HepG2 (cell line): ENCODE measurements around the gene CRNKL1. TPM values are rescaled to one million over a fixed set of nuclear protein-coding genes. Genes with fewer than 3 reads are reported as not detected.

Experiments used
- CREM ChIP-seq, 2 experiments: sonication (generic) in 1 of 2; formaldehyde crosslinking in 1 of 2; IDR thresholded peaks; 2 replicates each; pipeline versions ENCODE4 v1.4.0 to v1.6.1; 2016 to 2020; ENCODE audit warnings: antibody characterized with exemption in 1 of 2, mild to moderate bottlenecking in 1 of 2, missing genetic modification reagents in 1 of 2
- MTF1 ChIP-seq: sonication (generic); formaldehyde crosslinking; IDR thresholded peaks from 2 replicates; pipeline ENCODE4 v1.5.0; 2020; ENCODE audit warnings: missing genetic modification reagents
- NFYB ChIP-seq: sonication (generic); formaldehyde crosslinking; IDR thresholded peaks from 2 replicates; pipeline ENCODE4 v1.4.0; 2020; ENCODE audit warnings: missing genetic modification reagents
- NR2F1 ChIP-seq, 2 experiments: fragments of 450-650 bp in 1 of 2; formaldehyde crosslinking in 1 of 2; IDR thresholded peaks; 2 replicates each; pipeline versions ENCODE4 v1.5.0 to v1.6.1; 2016 to 2020; ENCODE audit warnings: mild to moderate bottlenecking in 1 of 2, missing compliant biosample characterization in 1 of 2, missing genetic modification reagents in 1 of 2, moderate library complexity in 1 of 2
- ZNF550 ChIP-seq: sonication (generic); formaldehyde crosslinking; IDR thresholded peaks from 2 replicates; pipeline ENCODE4 v1.4.0; 2020; ENCODE audit warnings: mild to moderate bottlenecking, missing genetic modification reagents, borderline replicate concordance
- ZNF619 ChIP-seq: sonication (generic); formaldehyde crosslinking; IDR thresholded peaks from 2 replicates; pipeline ENCODE4 v1.4.0; 2020; ENCODE audit warnings: mild to moderate bottlenecking, missing genetic modification reagents
- ZNF672 ChIP-seq: sonication (generic); formaldehyde crosslinking; IDR thresholded peaks from 2 replicates; pipeline ENCODE4 v1.8.1; 2022; ENCODE audit warnings: missing genetic modification reagents
- ZNF777 ChIP-seq: sonication (generic); formaldehyde crosslinking; IDR thresholded peaks from 2 replicates; pipeline ENCODE4 v1.4.0; 2020; ENCODE audit warnings: missing genetic modification reagents
- polyA plus RNA-seq, 8 experiments: library from polyadenylated mRNA; depleted of rRNA in 3 of 8; stranded (reverse) in 7 of 8; unstranded in 1 of 8; fragments of >200 nt; fragmentation: Illumina TruSeq in 4 of 8; extraction: Trizol in 4 of 8; gene quantifications; 2 replicates each; pipeline versions ENCODE4 v1.2.1 to v1.2.3, GENCODE V29; 2011 to 2016; ENCODE audit warnings: low read depth in 4 of 8, missing spikeins in 1 of 8, mixed read lengths in 1 of 8; ENCODE audit not compliant: insufficient read depth in 1 of 8
- total RNA-seq, 5 experiments: library from RNA; depleted of rRNA; stranded (reverse); fragments of >200 nt; fragmentation: Illumina TruSeq; extraction: Trizol; gene quantifications; 2 replicates each; pipeline ENCODE4 v1.2.3, GENCODE V29; 2016; ENCODE audit warnings: low read depth in 1 of 5
- TF ChIP-seq, protein P1 (sequence below): sonication (generic); formaldehyde crosslinking; IDR thresholded peaks from 2 replicates; pipeline ENCODE4 v1.4.0; 2020; ENCODE audit warnings: mild to moderate bottlenecking, missing genetic modification reagents
- TF ChIP-seq, protein P2 (sequence below): sonication (generic); formaldehyde crosslinking; conservative IDR thresholded peaks from 2 replicates; pipeline ENCODE4 v1.4.0; 2020; ENCODE audit warnings: missing genetic modification reagents
- TF ChIP-seq, protein P3 (sequence below): sonication (generic); formaldehyde crosslinking; IDR thresholded peaks from 2 replicates; pipeline ENCODE4 v1.8.0; 2022; ENCODE audit warnings: mild to moderate bottlenecking, missing genetic modification reagents, moderate library complexity
- TF ChIP-seq, protein P4 (sequence below): sonication (generic); formaldehyde crosslinking; IDR thresholded peaks from 2 replicates; pipeline ENCODE4 v1.4.0; 2020; ENCODE audit warnings: mild to moderate bottlenecking, missing genetic modification reagents
- TF ChIP-seq, protein P5 (sequence below): sonication (generic); formaldehyde crosslinking; IDR thresholded peaks from 2 replicates; pipeline ENCODE4 v1.4.0; 2020; ENCODE audit warnings: mild to moderate bottlenecking, missing genetic modification reagents

CRNKL1 gene
- total and polyA plus RNA-seq, 2 of the 13 experiments (the other 11 are each of a cell fraction or from before 2014, with no cell fraction given) = 12.3 to 64.5 TPM

DNA sequence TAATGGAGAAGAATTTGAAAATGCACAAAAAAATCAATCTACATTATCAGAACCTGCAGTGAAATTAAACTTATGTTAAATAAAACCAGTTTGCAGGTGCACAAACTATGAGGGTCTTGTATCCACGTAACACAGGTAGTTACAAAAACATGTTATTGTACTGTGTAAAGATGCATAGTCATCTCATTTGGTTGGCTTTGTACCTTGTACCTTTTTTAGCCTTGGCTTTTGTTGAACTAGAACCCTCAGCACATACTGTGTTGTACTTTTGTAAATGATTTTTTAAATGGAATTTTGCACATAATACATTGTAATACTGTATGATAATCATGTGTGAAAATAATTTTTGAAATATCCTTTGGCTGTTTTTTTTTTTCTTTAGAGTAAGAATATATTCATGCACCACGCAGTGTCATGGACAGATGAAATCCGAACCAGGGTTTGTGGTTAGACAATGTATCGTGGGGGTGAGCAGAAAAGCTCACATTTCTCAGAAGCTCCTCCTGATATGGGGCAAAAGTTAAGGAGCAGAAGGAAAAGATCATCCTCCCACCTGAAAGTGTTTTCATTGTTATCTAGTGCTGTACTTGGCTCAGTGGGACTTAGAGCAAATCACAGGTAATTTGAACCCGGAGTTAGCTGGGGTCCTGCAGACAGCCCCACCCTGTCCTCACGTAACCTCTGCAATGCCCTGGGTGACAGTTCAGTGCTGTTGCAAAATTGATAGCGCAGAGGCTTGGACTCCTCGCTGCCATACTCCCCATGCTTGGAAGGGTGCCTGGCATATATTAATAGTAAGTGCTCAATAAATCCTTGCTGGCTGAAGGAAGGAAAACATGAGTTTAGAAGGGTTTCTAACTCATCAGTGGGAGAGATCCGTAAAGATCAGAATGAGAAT lies 49.9 kb downstream of the CRNKL1 start (continued):
- TF ChIP-seq ZNF550 = no peak
- no peak for TF ChIP-seq NFYB (CRISPR knock-in tag)
- TF ChIP-seq MTF1 (CRISPR knock-in tag) = no peak
- TF ChIP-seq, protein P1, sequence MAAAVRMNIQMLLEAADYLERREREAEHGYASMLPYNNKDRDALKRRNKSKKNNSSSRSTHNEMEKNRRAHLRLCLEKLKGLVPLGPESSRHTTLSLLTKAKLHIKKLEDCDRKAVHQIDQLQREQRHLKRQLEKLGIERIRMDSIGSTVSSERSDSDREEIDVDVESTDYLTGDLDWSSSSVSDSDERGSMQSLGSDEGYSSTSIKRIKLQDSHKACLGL (CRISPR knock-in tag) = no peak
- TF ChIP-seq ZNF777 (CRISPR knock-in tag) = no peak
- TF ChIP-seq CREM (IDR thresholded peaks at IDR 0.05) = peak; percentile 68
- no peak for TF ChIP-seq CREM (CRISPR knock-in tag; IDR thresholded peaks at IDR 0.05)
- TF ChIP-seq, protein P2, sequence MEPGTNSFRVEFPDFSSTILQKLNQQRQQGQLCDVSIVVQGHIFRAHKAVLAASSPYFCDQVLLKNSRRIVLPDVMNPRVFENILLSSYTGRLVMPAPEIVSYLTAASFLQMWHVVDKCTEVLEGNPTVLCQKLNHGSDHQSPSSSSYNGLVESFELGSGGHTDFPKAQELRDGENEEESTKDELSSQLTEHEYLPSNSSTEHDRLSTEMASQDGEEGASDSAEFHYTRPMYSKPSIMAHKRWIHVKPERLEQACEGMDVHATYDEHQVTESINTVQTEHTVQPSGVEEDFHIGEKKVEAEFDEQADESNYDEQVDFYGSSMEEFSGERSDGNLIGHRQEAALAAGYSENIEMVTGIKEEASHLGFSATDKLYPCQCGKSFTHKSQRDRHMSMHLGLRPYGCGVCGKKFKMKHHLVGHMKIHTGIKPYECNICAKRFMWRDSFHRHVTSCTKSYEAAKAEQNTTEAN (CRISPR knock-in tag) = no peak
- TF ChIP-seq, protein P3, sequence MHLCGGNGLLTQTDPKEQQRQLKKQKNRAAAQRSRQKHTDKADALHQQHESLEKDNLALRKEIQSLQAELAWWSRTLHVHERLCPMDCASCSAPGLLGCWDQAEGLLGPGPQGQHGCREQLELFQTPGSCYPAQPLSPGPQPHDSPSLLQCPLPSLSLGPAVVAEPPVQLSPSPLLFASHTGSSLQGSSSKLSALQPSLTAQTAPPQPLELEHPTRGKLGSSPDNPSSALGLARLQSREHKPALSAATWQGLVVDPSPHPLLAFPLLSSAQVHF (CRISPR knock-in tag) = no peak
- TF ChIP-seq ZNF672 (CRISPR knock-in tag) = no peak
- peak; percentile 39 to 49; a peak in 2 of 4 replicates for TF ChIP-seq NR2F1 (CRISPR knock-in tag; IDR thresholded peaks at IDR 0.05)
- TF ChIP-seq, protein P4, sequence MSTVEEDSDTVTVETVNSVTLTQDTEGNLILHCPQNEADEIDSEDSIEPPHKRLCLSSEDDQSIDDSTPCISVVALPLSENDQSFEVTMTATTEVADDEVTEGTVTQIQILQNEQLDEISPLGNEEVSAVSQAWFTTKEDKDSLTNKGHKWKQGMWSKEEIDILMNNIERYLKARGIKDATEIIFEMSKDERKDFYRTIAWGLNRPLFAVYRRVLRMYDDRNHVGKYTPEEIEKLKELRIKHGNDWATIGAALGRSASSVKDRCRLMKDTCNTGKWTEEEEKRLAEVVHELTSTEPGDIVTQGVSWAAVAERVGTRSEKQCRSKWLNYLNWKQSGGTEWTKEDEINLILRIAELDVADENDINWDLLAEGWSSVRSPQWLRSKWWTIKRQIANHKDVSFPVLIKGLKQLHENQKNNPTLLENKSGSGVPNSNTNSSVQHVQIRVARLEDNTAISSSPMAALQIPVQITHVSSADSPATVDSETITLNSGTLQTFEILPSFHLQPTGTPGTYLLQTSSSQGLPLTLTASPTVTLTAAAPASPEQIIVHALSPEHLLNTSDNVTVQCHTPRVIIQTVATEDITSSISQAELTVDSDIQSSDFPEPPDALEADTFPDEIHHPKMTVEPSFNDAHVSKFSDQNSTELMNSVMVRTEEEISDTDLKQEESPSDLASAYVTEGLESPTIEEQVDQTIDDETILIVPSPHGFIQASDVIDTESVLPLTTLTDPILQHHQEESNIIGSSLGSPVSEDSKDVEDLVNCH (CRISPR knock-in tag) = no peak
- TF ChIP-seq ZNF619 (CRISPR knock-in tag) = no peak
- TF ChIP-seq, protein P5, sequence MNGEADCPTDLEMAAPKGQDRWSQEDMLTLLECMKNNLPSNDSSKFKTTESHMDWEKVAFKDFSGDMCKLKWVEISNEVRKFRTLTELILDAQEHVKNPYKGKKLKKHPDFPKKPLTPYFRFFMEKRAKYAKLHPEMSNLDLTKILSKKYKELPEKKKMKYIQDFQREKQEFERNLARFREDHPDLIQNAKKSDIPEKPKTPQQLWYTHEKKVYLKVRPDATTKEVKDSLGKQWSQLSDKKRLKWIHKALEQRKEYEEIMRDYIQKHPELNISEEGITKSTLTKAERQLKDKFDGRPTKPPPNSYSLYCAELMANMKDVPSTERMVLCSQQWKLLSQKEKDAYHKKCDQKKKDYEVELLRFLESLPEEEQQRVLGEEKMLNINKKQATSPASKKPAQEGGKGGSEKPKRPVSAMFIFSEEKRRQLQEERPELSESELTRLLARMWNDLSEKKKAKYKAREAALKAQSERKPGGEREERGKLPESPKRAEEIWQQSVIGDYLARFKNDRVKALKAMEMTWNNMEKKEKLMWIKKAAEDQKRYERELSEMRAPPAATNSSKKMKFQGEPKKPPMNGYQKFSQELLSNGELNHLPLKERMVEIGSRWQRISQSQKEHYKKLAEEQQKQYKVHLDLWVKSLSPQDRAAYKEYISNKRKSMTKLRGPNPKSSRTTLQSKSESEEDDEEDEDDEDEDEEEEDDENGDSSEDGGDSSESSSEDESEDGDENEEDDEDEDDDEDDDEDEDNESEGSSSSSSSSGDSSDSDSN (CRISPR knock-in tag) = no peak
